ENCODE measurements around the gene ZFR. TPM values are rescaled to one million over a fixed set of nuclear protein-coding genes. Genes with fewer than 3 reads are reported as not detected.

Gene ZFR
- 90.0 and 108 TPM in 2 replicates for total RNA-seq
- polyA plus RNA-seq (2012) = 42.0 TPM

- DNase-seq (ENCODE audit: low read depth) = peak; percentile 89
These were observed at the start of gene ZFR for GRCh38 chr5:32444431-32445286. ZFR (minus strand) TSS chr5:32444740; CDS start chr5:32444658, 82 bp downstream.

GRCh38 chr5:32490972-32491557 is 46.5 kb upstream of the ZFR start:
- no peak for DNase-seq (ENCODE audit: low read depth)

GRCh38 chr5:32489791-32490562 is 45.4 kb upstream of the ZFR start:
- peak; percentile 85 for DNase-seq (ENCODE audit: low read depth)

DNA sequence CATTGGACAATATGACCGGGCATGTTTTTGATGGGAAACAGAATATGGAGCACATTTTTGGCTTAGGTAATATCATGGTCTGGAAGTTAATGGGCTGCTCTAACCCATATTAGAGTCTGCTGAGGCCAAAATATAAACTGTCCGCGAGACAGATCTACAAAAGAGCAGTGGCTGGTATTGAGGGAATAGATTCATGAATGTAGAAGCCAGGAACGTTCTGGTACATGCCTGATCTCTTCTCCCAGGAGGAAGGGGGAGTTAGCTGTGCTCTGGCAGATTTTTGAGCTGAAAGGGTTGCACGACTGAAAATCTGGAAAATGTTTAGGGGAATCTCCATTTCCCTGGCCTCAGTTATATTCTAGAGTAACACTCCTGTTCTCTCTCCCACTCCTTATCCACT is 42.9 kb upstream of the ZFR start:
- no peak for DNase-seq (ENCODE audit: low read depth)

- no peak for DNase-seq (ENCODE audit: low read depth)
These were observed 42.5 kb upstream of the ZFR start for GRCh38 chr5:32487008-32487407.

- no peak for DNase-seq (ENCODE audit: low read depth)
These were observed 37.7 kb upstream of the ZFR start for GRCh38 chr5:32482193-32482592.

DNA sequence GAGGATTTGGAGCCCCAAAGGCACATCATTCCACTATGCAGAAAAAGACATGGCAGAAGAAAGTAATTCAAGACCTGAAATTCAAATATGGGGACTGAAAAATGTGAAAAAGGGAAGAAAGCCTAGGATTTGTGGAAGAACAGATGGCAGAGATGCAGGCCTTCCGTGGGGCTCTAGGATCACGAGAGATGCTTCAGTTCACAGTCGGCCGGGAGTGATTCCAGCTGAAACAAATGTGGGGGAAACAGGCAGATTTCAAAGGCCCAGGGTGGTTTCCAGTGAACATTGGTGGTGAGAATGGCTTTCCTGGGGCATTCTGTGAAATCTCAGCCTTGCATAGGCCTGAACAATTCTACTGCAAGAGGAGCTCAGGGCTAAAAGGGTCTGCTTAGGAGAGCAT is 34.6 kb upstream of the ZFR start:
- no peak for DNase-seq (ENCODE audit: low read depth)

GRCh38 chr5:32476891-32477290 is 32.4 kb upstream of the ZFR start:
- DNase-seq (ENCODE audit: low read depth) = no peak

DNA sequence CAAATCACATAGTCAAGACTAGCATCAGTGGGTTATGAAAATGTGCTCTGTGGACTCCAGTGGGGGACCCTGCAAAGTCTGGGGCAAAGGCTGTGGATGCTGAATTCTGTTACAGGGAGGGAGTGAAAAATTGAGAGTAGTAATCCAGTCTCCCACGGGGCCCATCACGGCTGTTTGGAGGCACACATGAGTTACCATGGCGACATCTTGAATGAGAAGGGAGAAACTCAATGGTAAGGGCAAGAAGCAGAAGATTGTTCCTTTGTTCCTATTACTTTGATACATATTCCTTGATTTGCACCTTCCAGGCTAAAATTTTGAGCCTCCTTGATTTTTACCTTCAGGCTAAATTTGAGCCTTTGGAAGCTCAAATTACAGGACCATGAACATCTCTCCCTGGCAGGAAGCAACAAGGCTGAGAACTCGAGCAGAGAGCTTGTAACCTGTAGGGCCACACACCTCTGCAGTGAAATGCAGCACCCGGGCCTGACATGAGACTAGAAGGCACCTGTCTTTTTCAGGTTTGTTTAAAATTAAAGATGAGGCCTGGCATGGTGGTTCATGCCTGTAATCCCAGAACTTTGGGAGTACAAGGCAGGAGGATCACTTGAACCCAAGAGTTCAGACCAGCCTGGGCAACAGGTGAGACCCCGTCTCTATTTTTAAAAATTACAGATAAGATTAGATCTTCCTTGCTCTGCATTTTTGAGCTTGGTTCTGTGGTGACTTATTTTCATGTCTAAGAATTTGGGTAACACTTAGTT is 31.0 kb upstream of the ZFR start:
- DNase-seq (ENCODE audit: low read depth) = no peak

DNA sequence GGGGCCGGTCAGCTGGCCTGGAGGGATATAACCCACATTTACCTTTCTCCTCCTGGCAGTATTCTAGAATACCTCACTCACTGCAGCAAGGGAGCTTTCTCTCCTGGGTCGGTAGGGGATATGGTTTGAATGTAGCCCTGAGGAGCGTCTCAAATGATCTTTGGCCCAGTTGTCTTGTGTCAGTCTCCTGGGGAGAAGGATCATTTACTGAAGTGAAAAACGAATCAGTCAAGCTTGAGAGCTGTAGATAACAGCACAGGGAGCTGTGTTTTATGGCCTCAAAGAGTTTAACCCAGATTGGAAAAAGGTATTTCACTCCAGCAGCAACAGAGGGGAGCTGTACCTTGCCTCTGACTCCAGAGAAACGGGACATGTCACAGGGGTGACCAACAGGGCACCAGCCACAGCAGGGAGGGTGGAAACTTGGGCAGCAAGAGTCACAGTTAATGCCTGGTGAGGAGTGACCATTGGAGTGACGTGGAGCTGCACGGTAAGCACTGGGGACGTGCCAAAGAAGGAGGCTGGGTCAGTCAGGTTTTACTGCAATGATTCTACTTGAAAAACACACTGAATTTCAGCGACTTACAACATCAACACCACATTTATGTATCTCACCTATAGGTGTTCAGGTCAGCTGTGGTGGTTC is 29.8 kb upstream of the ZFR start:
- DNase-seq (ENCODE audit: low read depth) = no peak

GRCh38 chr5:32473072-32473471 is 28.5 kb upstream of the ZFR start:
- no peak for DNase-seq (ENCODE audit: low read depth)

DNA sequence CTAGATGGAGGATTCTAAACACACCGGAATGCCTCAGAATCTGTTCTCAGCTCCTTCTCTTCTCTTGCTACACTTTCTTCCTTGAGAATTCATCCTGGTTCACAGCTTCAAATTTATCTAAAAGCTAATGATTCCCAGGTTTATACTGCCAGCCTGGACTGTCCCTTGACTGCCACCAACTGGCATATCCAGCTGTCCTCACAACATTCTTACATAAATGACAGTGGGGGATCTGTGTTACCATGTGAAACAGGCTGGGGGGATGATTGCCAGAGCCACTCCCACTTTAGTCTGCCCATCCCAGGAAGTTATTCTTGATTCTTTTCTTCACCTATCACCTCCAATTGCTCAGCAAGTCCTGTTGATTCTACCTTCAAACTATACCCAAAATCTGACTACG is 27.2 kb upstream of the ZFR start:
- peak; percentile 11 for DNase-seq (ENCODE audit: low read depth)

GRCh38 chr5:32465076-32465475 is 20.5 kb upstream of the ZFR start:
- DNase-seq (ENCODE audit: low read depth) = no peak

GRCh38 chr5:32462618-32463017 is 18.1 kb upstream of the ZFR start:
- no peak for DNase-seq (ENCODE audit: low read depth)

DNA sequence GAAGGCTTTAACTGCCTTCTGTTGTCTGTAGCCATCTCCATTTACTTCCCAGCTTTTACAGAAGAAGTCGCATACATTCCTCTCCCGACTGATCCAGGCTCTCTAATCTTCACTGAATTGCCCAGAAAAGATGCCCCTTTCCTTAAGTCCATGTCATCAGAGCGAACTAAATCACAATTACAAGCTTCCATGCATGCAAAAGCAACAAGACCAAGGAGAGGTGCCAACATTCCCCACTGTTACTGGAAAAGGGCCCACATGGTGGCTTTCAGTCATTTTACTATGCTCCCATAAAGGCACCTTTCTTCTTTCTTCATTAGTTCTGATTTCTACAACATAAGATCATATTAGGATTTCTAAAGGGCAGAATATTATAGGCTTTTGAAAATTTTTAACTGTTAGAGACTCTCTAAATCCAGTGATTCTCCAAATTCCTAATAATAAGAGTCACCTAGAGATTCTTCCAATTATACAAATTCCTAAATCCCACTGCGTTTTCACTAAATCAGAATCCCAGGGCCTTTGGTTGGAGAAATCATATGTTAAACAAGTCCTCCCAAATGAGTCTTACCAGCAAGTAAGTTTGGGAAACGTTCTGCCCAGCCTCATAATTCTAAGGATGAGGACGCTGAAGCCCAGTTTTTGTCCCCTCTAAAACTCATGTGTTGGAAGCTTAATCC is 17.0 kb upstream of the ZFR start:
- DNase-seq (ENCODE audit: low read depth) = no peak

DNA sequence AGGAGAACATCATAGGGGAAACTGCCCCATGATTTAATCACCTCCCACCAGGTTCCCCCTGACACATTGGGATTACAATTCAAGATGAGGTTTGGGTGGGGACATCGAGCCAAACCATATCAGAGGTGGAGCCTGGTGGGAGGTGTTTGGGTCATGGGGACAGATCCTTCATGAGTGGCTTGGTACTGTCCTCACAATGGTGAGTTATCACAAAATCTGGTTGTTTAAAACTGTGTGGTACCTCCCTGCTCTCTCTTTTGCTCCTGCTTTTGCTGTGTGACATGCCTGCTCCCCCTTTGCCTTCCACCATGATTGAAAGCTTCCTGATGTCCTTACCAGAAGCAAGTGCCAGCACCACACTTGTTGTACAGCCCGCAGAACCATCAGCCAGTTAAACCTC is 16.2 kb upstream of the ZFR start:
- DNase-seq (ENCODE audit: low read depth) = no peak

- DNase-seq (ENCODE audit: low read depth) = no peak
These were observed 14.4 kb upstream of the ZFR start for GRCh38 chr5:32458880-32459495.

- no peak for DNase-seq (ENCODE audit: low read depth)
These were observed 10.8 kb upstream of the ZFR start for GRCh38 chr5:32455311-32455710.

GRCh38 chr5:32454821-32455220 is 10.3 kb upstream of the ZFR start:
- DNase-seq (ENCODE audit: low read depth) = no peak

GRCh38 chr5:32453916-32454315 is 9.4 kb upstream of the ZFR start:
- no peak for DNase-seq (ENCODE audit: low read depth)

Data from myocyte (in vitro differentiated cells).